ENCODE results near the gene TMPRSS7. TPM values are rescaled to one million over a fixed set of nuclear protein-coding genes. Genes with fewer than 3 reads are reported as not detected.

The TMPRSS7 gene
- total RNA-seq = not detected in 2 replicates
- long read RNA-seq = 0 reads

- no peak within 1 kb of the TSS for H3K27ac Mint-ChIP-seq (ENCODE audit: unreplicated experiment)
- peaks cover 3% of the 10 kb centered on the region for H3K36me3 Mint-ChIP-seq (ENCODE audit: low read depth)
- H3K9me3 Mint-ChIP-seq = no peaks in the 10 kb centered on the region
Observed at GRCh38 chr3:112034436-112034835, at the start of gene TMPRSS7. TMPRSS7 (plus strand) TSS chr3:112034736; CDS start chr3:112034846, 110 bp downstream.

GRCh38 chr3:111986800-111987199 is 47.7 kb upstream of the TMPRSS7 start:
- Mint-ChIP-seq H3K9me3 (no peaks in the 10 kb centered on the region), H3K4me3 (no peak overlapping the region), H3K27ac (ENCODE audit: unreplicated experiment) (no peak overlapping the region), H3K4me1 (peaks cover 33% of the 10 kb centered on the region), H3K36me3 (ENCODE audit: low read depth) (peaks cover 12% of the 10 kb centered on the region), H3K27me3 (ENCODE audit: low read depth) (no peaks in the 10 kb centered on the region)
- TF ChIP-seq CTCF (conservative IDR thresholded peaks at IDR 0.05) = no peak
- DNase-seq (ENCODE audit: low read depth, low spot score) = no peak

More at GRCh38 chr3:112034436-112034835, at the start of gene TMPRSS7:
- no peaks in the 10 kb centered on the region for H3K27me3 Mint-ChIP-seq (ENCODE audit: low read depth)
- TF ChIP-seq CTCF (conservative IDR thresholded peaks at IDR 0.05) = no peak
- DNase-seq (ENCODE audit: low read depth, low spot score) = no peak
- H3K4me3 Mint-ChIP-seq = no peak within 1 kb of the TSS
- peaks cover 19% of the 10 kb centered on the region for H3K4me1 Mint-ChIP-seq

GRCh38 chr3:111989061-111989678 is 45.4 kb upstream of the TMPRSS7 start:
- Mint-ChIP-seq H3K4me1 (peaks cover 39% of the 10 kb centered on the region), H3K27ac (ENCODE audit: unreplicated experiment) (no peak overlapping the region), H3K36me3 (ENCODE audit: low read depth) (peaks cover 24% of the 10 kb centered on the region), H3K27me3 (ENCODE audit: low read depth) (no peaks in the 10 kb centered on the region), H3K4me3 (no peak overlapping the region), H3K9me3 (no peaks in the 10 kb centered on the region)
- peak; percentile 86 for TF ChIP-seq CTCF (conservative IDR thresholded peaks at IDR 0.05)
- DNase-seq (ENCODE audit: low read depth, low spot score) = no peak

GRCh38 chr3:111993038-111993437 is 41.5 kb upstream of the TMPRSS7 start:
- Mint-ChIP-seq H3K27me3 (ENCODE audit: low read depth) (no peaks in the 10 kb centered on the region), H3K9me3 (no peaks in the 10 kb centered on the region), H3K4me1 (peaks cover 46% of the 10 kb centered on the region), H3K36me3 (ENCODE audit: low read depth) (peaks cover 23% of the 10 kb centered on the region), H3K4me3 (peak overlapping the region; percentile 11), H3K27ac (ENCODE audit: unreplicated experiment) (peak overlapping the region; percentile 2)
- TF ChIP-seq CTCF (conservative IDR thresholded peaks at IDR 0.05) = no peak
- DNase-seq (ENCODE audit: low read depth, low spot score) = no peak

GRCh38 chr3:111998636-111999483 is 35.7 kb upstream of the TMPRSS7 start, which contains the start of gene TAGLN3:
TAGLN3 (plus strand) TSS chr3:111998922; CDS start chr3:111999423, 501 bp downstream.
- Mint-ChIP-seq H3K27me3 (ENCODE audit: low read depth) (no peaks in the 10 kb centered on the region), H3K27ac (ENCODE audit: unreplicated experiment) (peak within 1 kb of the TSS; percentile 96), H3K4me3 (peak within 1 kb of the TSS; percentile 99), H3K4me1 (peaks cover 68% of the 10 kb centered on the region), H3K9me3 (no peaks in the 10 kb centered on the region), H3K36me3 (ENCODE audit: low read depth) (peaks cover 18% of the 10 kb centered on the region)
- TF ChIP-seq CTCF (conservative IDR thresholded peaks at IDR 0.05) = no peak
- peak; percentile 72 for DNase-seq (ENCODE audit: low read depth, low spot score)

Measured in neural crest cell (in vitro differentiated cells).